ENCODE measurements around the gene LARP4B.

DNA sequence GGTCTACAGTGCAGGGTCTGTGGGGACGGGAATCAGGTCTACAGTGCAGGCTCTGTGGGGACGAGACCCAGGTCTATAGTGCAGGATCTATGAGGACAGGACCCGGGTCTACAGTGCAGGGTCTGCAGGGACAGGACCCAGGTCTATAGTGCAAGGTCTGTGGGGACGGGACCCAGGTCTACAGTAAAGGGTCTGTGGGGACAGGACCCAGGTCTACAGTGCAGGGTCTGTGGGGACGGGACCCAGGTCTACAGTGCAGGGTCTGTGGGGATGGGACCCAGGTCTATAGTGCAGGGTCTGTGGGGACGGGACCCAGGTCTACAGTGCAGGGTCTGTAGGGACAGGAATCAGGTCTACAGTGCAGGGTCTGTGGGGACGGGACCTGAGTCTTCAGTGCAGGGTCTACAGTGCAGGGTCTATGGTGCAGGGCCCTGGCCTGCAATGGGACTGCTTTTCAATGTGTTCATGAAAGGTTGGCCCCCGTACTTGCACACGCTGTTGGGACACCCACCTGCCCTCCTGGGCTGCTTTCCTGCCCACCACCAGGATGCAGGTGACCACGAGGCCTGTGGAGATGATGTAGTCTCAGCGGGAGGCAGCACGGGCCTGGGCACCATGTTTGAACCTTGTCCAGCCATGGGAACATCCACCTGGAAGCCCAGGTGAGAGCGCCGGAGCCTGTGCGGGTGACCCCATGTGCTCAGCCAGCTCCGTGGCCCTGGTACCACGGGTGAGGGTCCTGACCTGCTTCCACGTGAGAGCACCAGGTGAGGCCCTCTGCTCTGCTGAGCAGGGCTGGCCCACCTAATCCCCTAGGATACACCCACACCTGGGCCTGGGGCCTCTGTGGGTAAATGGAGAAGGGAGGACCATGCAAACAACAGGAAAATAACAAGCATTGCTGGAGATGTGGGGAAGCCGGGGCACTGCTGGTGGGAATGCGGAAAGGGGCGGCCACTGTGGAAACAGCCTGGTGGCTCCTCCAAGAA lies 150.7 kb downstream of the LARP4B start:
- TF ChIP-seq, protein P1, sequence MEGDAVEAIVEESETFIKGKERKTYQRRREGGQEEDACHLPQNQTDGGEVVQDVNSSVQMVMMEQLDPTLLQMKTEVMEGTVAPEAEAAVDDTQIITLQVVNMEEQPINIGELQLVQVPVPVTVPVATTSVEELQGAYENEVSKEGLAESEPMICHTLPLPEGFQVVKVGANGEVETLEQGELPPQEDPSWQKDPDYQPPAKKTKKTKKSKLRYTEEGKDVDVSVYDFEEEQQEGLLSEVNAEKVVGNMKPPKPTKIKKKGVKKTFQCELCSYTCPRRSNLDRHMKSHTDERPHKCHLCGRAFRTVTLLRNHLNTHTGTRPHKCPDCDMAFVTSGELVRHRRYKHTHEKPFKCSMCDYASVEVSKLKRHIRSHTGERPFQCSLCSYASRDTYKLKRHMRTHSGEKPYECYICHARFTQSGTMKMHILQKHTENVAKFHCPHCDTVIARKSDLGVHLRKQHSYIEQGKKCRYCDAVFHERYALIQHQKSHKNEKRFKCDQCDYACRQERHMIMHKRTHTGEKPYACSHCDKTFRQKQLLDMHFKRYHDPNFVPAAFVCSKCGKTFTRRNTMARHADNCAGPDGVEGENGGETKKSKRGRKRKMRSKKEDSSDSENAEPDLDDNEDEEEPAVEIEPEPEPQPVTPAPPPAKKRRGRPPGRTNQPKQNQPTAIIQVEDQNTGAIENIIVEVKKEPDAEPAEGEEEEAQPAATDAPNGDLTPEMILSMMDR (IDR thresholded peaks at IDR 0.05; ENCODE audit: low read depth, low read length, missing input control) = no peak
- TF ChIP-seq, protein P2, sequence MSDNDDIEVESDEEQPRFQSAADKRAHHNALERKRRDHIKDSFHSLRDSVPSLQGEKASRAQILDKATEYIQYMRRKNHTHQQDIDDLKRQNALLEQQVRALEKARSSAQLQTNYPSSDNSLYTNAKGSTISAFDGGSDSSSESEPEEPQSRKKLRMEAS (IDR thresholded peaks at IDR 0.05) = no peak
- TF ChIP-seq SP1 (IDR thresholded peaks at IDR 0.05) = no peak
- no peak for TF ChIP-seq FOXA1 (IDR thresholded peaks at IDR 0.05)
